HepG2 (cell line): Measurements from ENCODE around the gene POLR2F.

Experiments
- ARHGAP35 ChIP-seq: sonication (generic); formaldehyde crosslinking; IDR thresholded peaks from 2 replicates; pipeline ENCODE4 v1.9.0; 2022; ENCODE audit warnings: mild to moderate bottlenecking, inconsistent platforms, moderate library complexity, missing genetic modification reagents, borderline replicate concordance
- BHLHE40 ChIP-seq: IDR thresholded peaks from 2 replicates; pipeline ENCODE4 v1.6.1; 2011; ENCODE audit warnings: low read length, improper control_type of control experiment
- CTCF ChIP-seq: sonication (generic); formaldehyde crosslinking; IDR thresholded peaks from 2 replicates; pipeline ENCODE4 v1.5.0; 2020; ENCODE audit warnings: mild to moderate bottlenecking, missing genetic modification reagents, moderate library complexity
- EZH2 ChIP-seq: conservative IDR thresholded peaks from 2 replicates; pipeline ENCODE4 v1.6.1; 2012; ENCODE audit warnings: mild to moderate bottlenecking, low read depth, low read length, moderate library complexity
- NCOR1 ChIP-seq: fragments of 200-600 bp; sonication (generic); IDR thresholded peaks from 2 replicates; pipeline ENCODE4 v1.7.0; 2017; ENCODE audit warnings: antibody characterized with exemption, low read length, borderline replicate concordance
- RXRA ChIP-seq: sonication (generic); formaldehyde crosslinking; IDR thresholded peaks from 2 replicates; pipeline ENCODE4 v1.5.1; 2020; ENCODE audit warnings: missing genetic modification reagents
- TBP ChIP-seq: sonication (generic); formaldehyde crosslinking; IDR thresholded peaks from 2 replicates; pipeline ENCODE4 v1.5.0; 2020; ENCODE audit warnings: missing genetic modification reagents
- ZKSCAN8 ChIP-seq: IDR thresholded peaks from 2 replicates; pipeline ENCODE4 v1.6.1; 2016; ENCODE audit warnings: borderline replicate concordance, missing genetic modification reagents, missing compliant biosample characterization
- ZNF180 ChIP-seq: sonication (generic); formaldehyde crosslinking; IDR thresholded peaks from 2 replicates; pipeline ENCODE4 v1.4.0; 2020; ENCODE audit warnings: low read depth, missing genetic modification reagents, borderline replicate concordance
- ZNF263 ChIP-seq: sonication (generic); formaldehyde crosslinking; IDR thresholded peaks from 2 replicates; pipeline ENCODE4 v1.4.0; 2020; ENCODE audit warnings: missing genetic modification reagents
- ZNF44 ChIP-seq: sonication (generic); formaldehyde crosslinking; IDR thresholded peaks from 2 replicates; pipeline ENCODE4 v1.5.1; 2020; ENCODE audit warnings: mild to moderate bottlenecking, missing genetic modification reagents

GRCh38 chr22:37932821-37933578 lies 20.5 kb upstream of the POLR2F start:
- no peak for TF ChIP-seq ARHGAP35 (CRISPR knock-in tag)
- TF ChIP-seq ZNF263 (CRISPR knock-in tag), result no peak
- TF ChIP-seq RXRA, result no peak
- TF ChIP-seq CTCF (CRISPR knock-in tag), result no peak
- TF ChIP-seq ZNF44 (CRISPR knock-in tag), result no peak
- no peak for TF ChIP-seq ZNF180 (CRISPR knock-in tag)
- TF ChIP-seq NCOR1, result no peak
- no peak for TF ChIP-seq BHLHE40
- no peak for TF ChIP-seq TBP (CRISPR knock-in tag)
- no peak for TF ChIP-seq EZH2
- TF ChIP-seq ZKSCAN8 (CRISPR knock-in tag), result no peak
